NB4 (cell line): Measurements from ENCODE around the gene FETUB.

Source experiments
- MYC ChIP-seq: IDR thresholded peaks from 2 replicates; pipeline ENCODE4 v1.6.1; 2011; ENCODE audit warnings: low read depth, low read length
- POLR2A ChIP-seq: IDR thresholded peaks from 2 replicates; pipeline ENCODE4 v1.6.1; 2011; ENCODE audit warnings: mild to moderate bottlenecking; ENCODE audit not compliant: insufficient read length; ENCODE audit errors: extremely low read depth
- TF ChIP-seq, protein P1 (sequence below): IDR thresholded peaks from one replicate; pipeline ENCODE4 v1.5.1; 2012; ENCODE audit warnings: low read depth, low read length
- TF ChIP-seq, protein P2 (sequence below): IDR thresholded peaks from 2 replicates; pipeline ENCODE4 v1.6.1; 2011; ENCODE audit warnings: low read depth, low read length

DNA sequence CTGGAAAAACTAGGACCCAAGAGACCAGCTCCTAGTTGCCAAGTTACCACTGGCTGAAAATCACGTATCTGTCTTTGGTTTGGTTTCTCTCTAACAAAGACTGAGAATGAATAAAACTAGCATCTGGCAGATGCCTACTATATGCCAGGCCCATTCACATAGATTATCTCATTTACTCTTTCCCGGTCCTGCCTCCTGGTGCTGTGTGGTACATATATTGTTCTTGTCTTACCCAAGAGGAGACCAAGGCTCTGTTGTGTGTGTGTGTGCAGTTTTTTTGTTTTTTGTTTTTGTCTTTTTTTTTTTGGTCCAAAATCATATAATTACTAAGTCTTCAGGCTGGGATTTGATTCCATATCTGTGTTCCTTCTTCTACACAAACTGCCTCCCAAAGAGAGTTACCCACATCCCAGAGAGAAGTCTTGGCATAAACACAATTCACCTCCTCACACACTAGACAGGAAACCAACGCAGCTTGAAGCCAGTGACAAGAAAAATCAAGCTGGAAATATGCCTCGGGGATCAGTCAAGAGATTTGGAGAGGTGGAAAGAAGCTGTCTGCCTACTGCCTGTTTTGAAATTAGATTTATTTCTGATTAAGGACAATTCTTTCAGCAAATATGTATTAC is 26.4 kb upstream of the FETUB start:
- TF ChIP-seq POLR2A (no peak), MYC (no peak)
- TF ChIP-seq, protein P1, sequence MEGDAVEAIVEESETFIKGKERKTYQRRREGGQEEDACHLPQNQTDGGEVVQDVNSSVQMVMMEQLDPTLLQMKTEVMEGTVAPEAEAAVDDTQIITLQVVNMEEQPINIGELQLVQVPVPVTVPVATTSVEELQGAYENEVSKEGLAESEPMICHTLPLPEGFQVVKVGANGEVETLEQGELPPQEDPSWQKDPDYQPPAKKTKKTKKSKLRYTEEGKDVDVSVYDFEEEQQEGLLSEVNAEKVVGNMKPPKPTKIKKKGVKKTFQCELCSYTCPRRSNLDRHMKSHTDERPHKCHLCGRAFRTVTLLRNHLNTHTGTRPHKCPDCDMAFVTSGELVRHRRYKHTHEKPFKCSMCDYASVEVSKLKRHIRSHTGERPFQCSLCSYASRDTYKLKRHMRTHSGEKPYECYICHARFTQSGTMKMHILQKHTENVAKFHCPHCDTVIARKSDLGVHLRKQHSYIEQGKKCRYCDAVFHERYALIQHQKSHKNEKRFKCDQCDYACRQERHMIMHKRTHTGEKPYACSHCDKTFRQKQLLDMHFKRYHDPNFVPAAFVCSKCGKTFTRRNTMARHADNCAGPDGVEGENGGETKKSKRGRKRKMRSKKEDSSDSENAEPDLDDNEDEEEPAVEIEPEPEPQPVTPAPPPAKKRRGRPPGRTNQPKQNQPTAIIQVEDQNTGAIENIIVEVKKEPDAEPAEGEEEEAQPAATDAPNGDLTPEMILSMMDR = no peak
- TF ChIP-seq, protein P2, sequence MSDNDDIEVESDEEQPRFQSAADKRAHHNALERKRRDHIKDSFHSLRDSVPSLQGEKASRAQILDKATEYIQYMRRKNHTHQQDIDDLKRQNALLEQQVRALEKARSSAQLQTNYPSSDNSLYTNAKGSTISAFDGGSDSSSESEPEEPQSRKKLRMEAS = no peak
